Stimulated activated CD4-positive, alpha-beta T cell treated with anti-CD3 and anti-CD28 coated beads, TNF-alpha, amount 100 ng/mL, for 1 hour (primary cell): ENCODE measurements around the gene MANBA.
"Not testable (repeated sequence)": the region's sequence is repeated elsewhere in the genome, so short reads cannot be mapped to it uniquely, and the experiment has no call there.

Experiments used
- DNase-seq, 3 donors: peaks; one replicate each; pipeline ENCODE4 v3.0.0-alpha.2; 2020; ENCODE audit warnings: low read depth in 3 of 3, low spot score in 1 of 3

Gene MANBA

DNA sequence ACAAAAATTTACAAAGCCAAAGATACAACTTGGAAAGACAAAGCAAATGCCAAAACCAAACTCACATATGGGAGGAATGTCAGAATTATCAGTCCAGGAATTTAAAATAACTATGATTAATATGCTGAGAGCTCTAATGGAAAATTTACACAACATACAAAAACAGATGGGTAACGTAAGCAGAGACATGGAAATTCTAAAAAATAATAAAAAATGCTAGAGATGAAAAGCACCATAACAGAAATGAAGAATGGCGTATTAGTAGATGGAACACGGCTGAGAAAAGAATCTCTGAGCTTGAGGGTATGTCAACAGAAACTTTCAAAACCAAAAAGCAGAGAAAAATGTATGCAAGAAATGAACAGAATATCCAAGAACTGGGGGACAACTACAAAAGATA lies 4.1 kb upstream of the MANBA start:
- DNase-seq, result no peak

DNA sequence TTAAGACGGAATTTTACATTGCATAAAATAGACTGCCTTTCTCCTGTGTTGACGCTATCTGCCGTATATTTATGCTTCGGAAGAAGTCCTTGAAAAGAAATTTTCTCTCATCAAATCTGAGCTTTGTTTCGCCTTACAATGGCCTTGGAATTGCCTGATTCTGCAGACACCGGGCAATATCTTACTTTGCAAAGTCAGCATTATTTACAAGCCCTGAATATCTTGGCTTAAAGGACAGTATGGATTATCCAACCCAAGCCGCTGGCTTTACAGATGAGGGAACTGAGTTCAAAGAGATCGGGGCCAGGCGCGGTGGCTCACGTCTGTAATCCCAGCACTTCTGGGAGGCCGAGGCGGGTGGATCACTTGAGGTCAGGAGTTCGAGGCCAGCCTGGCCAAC lies 1.1 kb upstream of the MANBA start:
- no peak for DNase-seq

DNA sequence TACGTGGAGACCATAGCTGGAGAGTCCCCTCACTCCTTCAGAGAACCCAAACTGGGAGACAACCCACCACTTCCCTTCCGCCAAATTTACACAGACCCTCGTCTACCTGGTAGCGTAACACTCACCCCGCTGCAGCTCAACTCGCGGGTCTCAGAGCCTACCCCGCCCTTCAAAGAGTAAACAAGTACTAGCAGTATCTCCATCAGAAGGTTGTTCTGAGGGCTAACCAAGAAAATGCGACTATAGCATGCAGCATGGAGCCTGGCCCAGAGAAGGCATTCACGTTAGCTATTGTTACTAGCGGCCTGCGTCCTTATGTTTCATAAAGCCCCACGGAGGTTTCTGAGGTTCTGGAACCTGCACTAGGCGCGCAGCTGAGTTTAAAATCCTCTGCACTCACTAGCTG lies 531 bp upstream of the MANBA start:
- DNase-seq, result no peak

DNA sequence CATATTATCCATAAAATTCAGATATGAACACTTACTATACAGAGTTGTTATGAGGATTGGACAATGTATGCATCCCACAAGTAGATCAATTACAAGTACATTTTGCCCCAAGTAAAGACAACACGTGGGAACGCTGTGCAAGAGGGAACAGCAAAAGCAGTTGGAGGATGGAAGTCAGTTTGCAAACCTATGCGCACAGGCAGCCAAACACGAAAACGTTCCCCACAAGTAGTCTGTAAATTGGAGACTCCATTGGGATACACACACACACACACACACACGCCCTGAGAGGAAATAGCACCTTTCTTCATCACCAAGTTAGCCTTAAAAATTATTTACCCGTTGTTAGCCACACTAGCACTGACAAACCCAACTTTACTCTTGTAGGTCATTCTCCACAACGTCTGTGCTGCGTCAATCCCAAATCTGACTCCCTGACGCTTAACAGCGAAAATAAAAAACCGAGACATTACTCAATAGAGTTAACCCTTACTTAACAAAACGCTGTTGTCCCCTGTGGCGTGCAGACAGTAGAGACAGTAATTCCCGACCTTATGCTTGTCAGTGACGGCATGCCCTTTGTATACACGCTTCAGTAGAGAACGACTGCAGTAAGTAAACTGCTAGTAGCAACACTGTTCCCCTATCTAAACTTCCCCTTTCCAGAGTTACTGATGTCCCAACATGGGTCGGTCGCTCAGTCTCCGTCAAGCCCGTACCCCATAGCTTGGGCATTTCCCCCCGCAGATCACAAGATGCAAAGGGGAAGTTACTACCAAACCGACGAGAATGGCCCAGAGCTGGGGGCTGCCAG lies 730 bp downstream of the MANBA start:
- DNase-seq, result no peak

DNA sequence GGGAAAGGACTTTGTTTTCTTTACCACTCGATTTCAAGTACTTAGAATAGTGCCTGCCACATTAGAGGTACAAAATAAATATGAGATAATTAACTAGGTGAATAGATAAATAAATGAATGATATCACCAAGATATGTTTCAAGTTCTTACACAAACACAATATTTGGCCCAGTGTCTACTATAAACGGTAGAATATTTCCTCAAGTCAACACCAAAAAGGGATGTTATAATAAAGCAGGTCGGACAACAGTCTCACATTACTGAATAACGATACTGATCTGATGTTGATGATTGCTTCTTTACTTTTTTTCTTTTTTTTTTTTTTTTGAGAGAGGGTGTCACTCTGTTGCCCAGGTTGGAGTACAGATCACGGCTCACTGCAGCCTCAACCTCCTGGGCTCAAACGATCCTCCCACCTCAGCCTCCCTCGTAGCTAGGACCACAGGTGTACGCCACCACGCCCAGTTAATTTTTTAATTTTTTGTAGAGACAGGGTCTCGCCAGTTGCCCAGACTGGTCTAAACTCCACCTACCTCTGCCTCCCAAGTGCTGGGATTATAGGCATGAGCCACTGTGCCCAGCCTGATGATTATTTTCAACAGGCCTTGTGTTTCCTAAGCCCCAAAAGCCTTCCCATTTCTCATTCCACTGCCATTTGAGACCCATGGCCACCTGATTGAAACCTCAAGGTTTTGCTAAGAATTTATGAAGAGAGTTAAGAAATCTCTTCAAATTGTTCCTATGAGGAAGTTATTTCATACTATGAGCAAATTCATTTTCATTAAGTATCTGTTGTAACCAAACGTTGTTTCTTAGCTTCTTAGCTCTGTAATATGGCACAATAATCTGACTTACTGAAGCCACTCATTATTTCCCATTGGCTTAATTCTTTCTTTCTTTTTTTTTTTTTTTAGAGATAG lies 2.3 kb downstream of the MANBA start:
- no peak for DNase-seq

DNA sequence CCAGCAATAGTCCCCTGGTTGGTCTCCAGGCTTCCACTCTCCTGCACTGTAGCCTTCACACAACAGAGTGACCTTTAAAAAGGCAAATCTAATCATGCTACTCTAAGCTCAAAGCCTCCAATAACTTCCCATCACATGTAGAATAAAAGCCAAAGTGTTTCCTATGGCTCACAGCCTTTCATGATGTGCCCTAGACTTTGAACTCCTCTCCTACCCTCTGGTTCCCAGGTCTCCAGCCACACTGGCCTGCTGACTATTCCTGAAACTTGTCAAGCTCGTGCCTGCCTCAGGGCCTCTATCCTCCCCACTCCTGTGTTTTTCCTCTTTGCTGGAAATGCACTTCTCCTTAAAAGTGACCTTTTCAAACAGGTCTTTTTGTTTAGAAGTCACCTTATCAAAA lies 3.1 kb downstream of the MANBA start:
- DNase-seq, result no peak

DNA sequence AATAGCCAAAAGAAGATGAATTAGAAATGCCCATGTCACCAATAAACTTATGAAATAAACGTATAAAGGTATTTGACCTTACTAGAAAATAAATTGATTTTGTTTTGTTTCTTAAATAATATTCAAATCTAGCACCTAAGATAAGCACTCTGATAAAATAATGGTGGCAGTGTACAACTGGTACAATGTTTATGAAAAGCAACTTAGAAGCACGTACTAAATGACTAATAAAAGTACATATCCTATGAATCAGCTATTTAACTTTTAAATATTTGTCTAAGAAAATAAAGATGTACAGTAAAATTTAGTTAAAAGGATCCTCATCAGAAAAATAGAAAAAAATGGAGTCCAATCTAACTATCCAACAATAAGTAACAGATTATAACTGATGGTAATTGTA lies 6.7 kb downstream of the MANBA start:
- no peak for DNase-seq

DNA sequence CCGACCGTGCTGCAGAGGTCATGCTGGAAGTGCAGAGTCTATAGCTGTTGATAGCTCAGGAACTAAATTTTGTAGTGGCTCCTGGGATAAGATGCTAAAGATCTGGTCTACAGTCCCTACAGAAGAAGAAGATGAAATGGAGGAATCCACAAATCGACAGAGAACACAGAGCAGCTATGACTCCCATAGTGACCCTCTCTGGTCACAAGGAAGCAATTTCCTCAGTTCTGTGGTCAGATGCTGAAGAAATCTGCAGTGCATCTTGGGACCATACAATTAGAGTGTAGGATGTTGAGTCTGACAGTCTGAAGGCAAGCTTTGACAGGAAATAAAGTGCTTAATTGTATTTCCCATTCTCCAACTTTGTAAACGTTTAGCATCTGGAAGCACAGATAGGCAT lies 8.8 kb downstream of the MANBA start:
- no peak for DNase-seq

DNA sequence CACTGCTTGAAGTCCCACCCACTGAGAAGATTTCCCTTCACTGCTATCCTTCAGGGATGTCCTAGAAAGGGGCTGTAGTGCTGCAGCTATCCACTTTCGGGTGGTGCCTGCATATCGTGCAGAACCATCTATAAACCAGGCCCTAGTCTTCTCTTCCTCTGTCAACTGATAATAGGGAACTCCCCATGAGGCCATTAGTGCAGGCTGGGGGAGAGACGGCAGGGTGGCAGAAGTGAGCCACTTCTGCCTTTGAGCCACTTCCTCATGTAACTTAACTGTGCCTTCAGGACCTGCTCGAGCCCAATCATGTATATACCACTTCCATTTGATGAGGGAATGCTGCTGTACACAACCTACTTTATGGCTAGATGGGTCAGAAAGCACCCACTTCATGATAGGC lies 17.4 kb downstream of the MANBA start:
- DNase-seq, result not testable (repeated sequence)

DNA sequence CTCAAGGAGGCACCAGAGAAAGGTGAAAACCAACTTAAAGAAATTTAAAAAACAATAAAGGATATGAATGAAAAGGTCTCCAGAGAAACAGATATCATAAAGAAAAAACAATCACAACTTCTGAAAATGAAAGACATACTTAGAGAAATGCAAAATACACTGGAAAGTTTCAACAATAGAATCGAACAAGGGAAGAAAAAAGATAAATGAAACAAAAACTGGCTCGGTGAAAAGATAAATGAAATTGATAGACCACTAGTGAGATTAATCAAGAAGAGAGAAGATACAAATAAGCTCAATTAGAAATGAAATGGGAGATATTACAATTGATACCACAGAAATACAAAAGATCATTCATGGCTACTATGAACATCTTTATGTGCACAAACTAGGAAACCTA lies 22.0 kb downstream of the MANBA start:
- not testable (repeated sequence) for DNase-seq

DNA sequence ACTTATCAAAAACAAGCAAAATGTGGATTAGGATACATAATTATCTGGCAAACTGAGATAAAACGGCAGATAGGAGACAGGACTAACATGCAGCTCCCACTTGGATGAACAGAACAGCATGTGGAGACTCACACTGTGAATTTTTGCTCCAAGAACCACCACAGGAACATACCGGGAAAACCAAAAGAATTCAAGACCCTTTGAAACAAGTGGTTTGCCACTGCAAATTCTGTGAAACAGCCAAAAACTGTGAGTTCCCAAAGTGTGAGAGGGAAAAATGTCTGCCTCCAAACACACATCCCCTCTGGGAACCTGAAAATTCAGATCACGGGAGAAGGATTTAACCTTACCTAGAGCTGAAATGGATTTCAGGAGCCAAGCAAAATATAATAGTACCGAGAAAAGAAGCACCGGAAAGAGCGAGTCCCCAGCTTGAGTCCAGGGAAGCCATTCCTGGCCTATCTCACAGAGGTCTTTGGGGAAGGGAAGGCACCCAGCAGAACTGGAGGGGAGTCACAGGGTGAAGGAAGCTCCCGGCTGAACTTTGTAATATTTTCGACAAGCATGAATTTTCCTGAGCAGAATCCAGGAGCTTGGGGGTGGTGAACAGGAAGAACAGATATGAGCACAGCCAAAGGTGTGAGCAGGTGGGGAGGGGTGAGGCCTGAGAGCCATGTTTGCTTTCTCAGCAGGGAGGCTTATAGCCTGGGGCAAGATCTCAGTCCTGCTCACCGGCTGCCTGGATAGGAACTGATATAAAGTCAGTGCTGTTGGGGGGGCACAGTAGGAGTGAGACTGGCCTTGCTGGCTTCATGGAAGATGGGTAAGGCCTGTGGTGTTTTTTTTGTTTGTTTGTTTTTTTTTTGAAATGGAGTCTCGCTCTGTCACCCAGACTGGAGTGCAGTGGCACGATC lies 23.9 kb downstream of the MANBA start:
- no peak for DNase-seq

DNA sequence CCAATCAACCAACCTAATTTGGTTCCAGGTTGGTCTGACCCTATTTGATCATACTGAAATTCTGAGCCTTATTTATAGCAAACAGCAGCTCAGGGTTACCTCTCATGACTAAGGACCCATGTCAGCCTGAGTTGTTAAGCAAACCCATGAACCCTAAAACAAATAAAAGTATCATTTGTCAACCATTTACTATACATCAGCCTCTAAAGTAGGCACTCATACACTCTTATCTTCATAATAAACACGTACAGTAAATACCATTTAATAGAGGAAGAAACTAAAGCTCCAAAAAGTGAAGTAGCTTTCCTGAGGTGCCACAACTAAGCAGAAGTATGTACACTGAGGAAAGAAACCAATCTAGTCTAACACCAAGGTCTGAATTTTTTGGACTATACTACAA lies 25.2 kb downstream of the MANBA start:
- DNase-seq, result no peak

DNA sequence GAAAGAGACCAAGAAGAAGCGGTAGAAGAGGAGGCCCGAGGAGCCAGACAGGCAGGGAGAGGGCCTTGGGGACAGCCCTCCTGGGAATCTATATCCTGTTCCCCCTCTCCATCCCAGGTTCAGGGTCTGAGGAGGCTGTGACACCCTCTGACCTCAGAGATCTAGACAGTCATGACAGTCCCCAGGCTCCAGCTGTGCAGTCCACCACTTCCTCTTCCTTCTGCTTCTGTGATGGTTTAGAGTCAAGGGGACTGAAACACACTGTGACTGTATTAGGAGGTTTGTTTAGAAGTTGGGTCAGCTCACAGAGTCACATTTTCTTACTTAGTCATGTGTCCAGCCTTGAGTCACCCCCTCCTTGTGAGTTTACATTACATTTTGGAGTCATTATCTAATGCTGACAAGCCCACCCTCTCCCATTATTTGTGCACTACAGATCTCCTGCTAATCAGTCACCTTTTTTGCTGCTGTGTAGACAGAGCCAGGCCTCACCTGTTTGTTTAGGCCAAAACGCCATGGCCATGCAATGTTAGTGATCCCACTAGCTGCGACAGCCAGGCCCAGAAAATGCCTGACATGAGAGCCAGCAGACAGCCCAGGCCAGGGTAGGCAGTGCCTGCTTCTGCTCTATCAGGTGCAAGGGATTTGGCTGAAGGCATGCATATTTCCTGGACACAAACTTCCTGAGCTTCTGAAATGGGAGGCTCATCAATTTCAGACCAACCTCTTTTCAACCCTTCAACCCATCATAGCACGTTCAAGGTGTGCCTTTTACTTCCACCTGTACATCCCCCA lies 26.0 kb downstream of the MANBA start:
- no peak for DNase-seq

DNA sequence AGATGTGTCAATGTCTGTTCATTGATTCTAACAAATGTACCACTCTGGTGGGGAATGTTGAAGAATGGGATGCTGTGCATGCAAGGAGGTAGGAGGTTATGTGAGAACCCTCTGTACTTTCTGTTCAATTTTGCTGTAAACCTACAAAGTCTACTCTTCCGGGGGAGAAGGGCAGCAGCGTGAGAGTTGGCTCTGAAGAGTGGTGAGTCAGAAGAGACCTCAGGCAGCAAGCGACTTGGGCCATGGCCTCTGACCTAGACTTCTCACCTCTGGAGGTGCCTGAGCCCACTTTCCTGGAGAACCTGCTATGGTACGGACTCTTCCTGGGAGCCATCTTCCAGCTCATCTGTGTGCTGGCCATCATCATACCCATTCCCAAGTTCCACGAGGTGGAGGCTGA lies 26.7 kb downstream of the MANBA start:
- DNase-seq, result no peak

DNA sequence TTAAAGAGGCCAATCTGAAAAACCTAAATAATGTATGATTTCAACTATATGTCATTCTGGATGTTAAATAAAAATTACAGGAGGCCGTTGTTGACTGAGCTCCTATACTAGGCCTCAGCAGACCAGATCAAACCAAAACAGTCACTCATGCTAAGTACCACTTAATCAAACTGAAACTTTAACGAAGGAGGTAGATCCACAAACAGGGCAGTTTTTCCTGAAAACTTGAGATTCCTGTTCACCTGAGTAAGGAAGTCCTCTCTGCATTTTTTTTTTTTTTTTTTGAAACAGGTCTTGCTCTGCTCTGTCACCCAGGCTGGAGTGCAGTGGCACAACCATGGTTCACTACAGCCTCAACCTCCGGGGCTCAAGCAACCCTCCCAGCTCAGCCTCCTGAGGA lies 27.7 kb downstream of the MANBA start:
- DNase-seq, result no peak

DNA sequence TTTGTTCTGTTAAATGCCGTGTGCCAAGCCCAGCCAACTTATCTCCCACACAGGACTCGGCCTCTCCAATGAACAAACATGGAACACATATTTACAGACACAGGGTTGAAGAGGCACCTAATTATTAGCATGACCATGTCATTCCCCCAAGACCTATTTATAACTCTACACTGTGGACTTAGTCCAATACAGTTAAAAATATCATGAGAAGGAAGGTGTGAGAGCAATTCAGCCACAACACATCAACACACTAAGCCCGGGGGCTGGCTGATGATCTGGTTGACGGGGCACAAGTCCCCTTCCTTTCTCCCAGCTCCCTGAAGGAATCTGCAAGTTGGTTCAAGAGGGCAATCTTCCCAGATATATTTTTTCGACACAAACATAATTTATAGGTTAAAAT lies 28.1 kb downstream of the MANBA start:
- no peak for DNase-seq

DNA sequence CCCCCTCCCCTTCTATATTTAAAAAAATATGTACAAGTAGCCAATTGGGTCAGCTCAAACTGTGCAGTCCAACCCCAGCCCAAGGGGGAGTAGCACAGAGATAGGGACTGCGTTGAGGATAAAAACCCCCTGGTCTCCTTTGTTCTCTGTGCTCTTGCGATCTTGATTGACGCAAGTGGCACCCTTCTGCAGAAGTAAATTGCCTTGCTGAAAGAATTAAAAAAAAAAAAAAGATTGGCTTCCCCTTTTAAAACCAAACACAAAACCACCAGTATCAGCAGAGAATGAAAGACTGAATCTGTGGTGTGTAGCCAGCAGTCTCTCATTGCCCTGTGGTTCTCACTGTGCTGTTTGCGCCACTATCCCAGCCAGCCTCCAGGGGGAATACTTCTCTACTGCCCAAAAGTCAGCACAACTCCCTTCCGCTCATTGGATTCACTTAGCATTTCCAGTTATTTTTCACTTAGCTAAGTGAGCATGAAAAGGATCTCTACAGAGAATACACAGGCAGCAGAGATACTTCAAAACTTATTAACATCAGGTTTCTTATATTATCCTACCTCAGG lies 29.7 kb downstream of the MANBA start:
- DNase-seq, result no peak

DNA sequence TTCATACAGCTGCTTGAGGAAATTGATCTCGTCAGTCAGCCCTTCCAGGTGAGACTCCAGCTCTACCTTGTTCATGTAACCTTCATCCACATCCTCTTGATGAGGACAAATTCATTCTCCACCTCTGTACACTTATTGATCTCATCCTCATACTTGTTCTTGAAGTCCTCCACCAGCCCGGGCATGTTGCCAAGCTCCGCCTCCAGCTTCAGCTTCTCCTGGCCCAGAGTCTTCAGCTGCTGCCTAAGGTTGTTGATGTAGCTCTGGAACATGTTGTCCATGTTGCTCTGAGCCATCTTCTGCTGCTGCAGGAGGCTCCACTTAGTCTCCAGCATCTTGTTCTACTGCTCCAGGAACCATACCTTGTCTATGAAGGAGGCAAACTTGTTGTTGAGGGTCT lies 31.3 kb downstream of the MANBA start:
- DNase-seq, result not testable (repeated sequence)

DNA sequence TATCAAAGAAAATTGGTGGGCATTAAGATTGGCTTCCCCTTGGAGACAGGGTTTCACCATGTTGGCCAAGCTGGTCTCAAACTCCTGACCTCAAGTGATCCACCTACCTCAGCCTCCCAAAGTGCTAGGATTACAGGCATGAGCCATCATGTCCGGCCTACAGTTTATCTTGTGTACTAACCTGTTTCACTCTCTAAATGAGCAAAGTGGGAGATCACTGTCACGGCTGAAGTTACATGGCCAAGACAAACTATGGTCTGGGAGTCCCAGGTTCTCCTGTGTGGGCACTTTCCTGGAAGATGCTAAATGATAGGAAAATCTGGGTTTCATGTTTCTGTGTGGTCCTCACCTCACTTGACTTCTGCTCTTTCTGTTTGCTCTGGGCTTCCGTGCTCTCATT lies 33.8 kb downstream of the MANBA start:
- DNase-seq, result not testable (repeated sequence)

DNA sequence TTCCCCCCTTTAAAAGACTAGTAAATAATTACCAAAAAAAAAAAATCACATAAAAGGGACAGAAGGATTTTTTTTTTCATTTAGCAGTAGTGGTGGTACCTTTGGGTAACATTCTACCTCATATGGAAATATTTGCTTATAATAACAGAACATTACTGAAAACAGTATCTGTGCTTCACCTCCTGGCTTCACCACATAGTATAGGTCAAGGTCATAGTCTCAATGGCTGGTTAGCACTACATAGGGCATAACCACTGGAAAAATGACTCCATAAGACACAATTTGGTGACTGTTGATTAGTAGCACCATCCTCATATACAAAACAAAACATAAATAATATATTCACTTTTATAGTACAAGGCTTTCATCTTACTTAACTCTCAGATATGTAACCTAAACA lies 34.7 kb downstream of the MANBA start:
- DNase-seq, result no peak
